ENCODE data around the gene RILPL1. TPM values are rescaled to one million over a fixed set of nuclear protein-coding genes. Genes with fewer than 3 reads are reported as not detected.

The RILPL1 gene
- total and polyA plus RNA-seq, 10 of the 15 experiments (the other 5 are each of a cell fraction or from before 2014, with no cell fraction given): 0.05 to 0.61 (median 0.25) TPM

DNA sequence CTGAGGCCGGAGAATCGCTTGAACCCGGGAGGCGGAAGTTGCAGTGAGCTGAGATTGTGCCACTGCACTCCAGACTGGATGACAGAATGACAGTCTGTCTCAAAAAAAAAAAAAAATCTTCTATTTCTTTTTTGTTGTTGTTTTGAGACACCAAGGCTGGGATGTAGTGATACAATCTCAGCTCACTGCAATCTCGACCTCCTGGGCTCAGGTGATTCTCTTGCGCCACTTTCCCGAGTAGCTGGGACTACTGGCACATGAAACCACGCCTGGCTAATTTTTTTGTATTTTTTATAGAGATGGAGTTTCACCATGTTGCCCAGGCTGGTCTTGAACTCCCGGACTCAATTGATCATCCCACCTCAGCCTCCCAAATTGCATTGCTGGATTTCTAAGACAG, 82.9 kb downstream of the RILPL1 start:
- FAIRE-seq (no peak), DNase-seq (ENCODE audit: low read depth, low spot score) (no peak), ATAC-seq (no peak)
- in situ Hi-C loops (cut with MboI): no loop called here
- H3K9me3 ChIP-seq (replicated peaks; ENCODE audit: control insufficient read depth, insufficient read depth, low read length): no peaks in the 10 kb centered on the region
- BruUV-seq (replicated peaks): no TSS peak
- H2AFZ ChIP-seq (ENCODE audit: control insufficient read depth, low read depth, low read length): no peak overlapping the region
- H3K4me3 ChIP-seq: no peak overlapping the region
- no peaks in the 10 kb centered on the region for H3K27me3 ChIP-seq (replicated peaks in 1 of 2; ENCODE audit: control insufficient read depth in 2 of 2, insufficient read depth in 2 of 2, low read length in 1 of 2)
- no peaks in the 10 kb centered on the region for H3K36me3 ChIP-seq (ENCODE audit: control insufficient read depth in 2 of 2, insufficient read depth in 2 of 2, low read length in 1 of 2)
- peaks cover 5% of the 10 kb centered on the region for H3K4me1 ChIP-seq (ENCODE audit: control insufficient read depth, insufficient read depth, low read length)
- no peak overlapping the region for H3K27ac ChIP-seq (ENCODE audit: control insufficient read depth, insufficient read depth)
- no peak overlapping the region for H3K4me2 ChIP-seq (ENCODE audit: control insufficient read depth, insufficient read depth)
- intact Hi-C loops (cut with micrococcal nuclease; ENCODE audit: unreplicated experiment): no loop called here
- H3K79me2 ChIP-seq (ENCODE audit: control insufficient read depth, insufficient read depth, low read length): no peaks in the 10 kb centered on the region
- H3K9ac ChIP-seq (ENCODE audit: control insufficient read depth, insufficient read depth, low read length): no peak overlapping the region
- POLR2A ChIA-PET: interaction anchor here (0.6 to 2.0 kb wide), 2 partner anchors 9 to 53 kb away, joined by 5 to 9 read pairs; no protein-coding TSS in a partner anchor
- WGBS (ENCODE audit: insufficient coverage, insufficient replicate concordance, low lambda C conversion rate, missing lambda C conversion rate): 96% methylated on average over 9 of the region's 9 CpGs
- no peaks in the 10 kb centered on the region for H4K20me1 ChIP-seq (ENCODE audit: control insufficient read depth, insufficient read depth)
- RAD21 ChIA-PET (ENCODE audit: unreplicated experiment): no interaction called here
- SMC1A ChIA-PET (ENCODE audit: uncharacterized antibody, unreplicated experiment): interaction anchor here (0.6 to 2.1 kb wide), 4 partner anchors 9 to 115 kb away, joined by 4 to 6 read pairs (median 5); no protein-coding TSS in a partner anchor
- CTCF ChIA-PET: interaction anchor here (0.6 kb wide), 1 partner anchor 316 kb away, joined by 3 read pairs; no protein-coding TSS in a partner anchor
- no peak for TF ChIP-seq RBBP5 (conservative IDR thresholded peaks at IDR 0.05)
- TF ChIP-seq ZNF592 (IDR thresholded peaks at IDR 0.05): no peak
- TF ChIP-seq, protein P1, sequence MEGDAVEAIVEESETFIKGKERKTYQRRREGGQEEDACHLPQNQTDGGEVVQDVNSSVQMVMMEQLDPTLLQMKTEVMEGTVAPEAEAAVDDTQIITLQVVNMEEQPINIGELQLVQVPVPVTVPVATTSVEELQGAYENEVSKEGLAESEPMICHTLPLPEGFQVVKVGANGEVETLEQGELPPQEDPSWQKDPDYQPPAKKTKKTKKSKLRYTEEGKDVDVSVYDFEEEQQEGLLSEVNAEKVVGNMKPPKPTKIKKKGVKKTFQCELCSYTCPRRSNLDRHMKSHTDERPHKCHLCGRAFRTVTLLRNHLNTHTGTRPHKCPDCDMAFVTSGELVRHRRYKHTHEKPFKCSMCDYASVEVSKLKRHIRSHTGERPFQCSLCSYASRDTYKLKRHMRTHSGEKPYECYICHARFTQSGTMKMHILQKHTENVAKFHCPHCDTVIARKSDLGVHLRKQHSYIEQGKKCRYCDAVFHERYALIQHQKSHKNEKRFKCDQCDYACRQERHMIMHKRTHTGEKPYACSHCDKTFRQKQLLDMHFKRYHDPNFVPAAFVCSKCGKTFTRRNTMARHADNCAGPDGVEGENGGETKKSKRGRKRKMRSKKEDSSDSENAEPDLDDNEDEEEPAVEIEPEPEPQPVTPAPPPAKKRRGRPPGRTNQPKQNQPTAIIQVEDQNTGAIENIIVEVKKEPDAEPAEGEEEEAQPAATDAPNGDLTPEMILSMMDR (IDR thresholded peaks at IDR 0.05 in 2 of 3, conservative IDR thresholded peaks at IDR 0.05 in 1 of 3; ENCODE audit: control insufficient read depth in 2 of 3, extremely low read depth in 1 of 3, insufficient read depth in 1 of 3, low read depth in 3 of 3, low read length in 3 of 3): no peak
- no peak for TF ChIP-seq RAD51 (IDR thresholded peaks at IDR 0.05)
- TF ChIP-seq CBX3 (IDR thresholded peaks at IDR 0.05; ENCODE audit: borderline replicate concordance, low read depth): no peak
- no peak for TF ChIP-seq POLR2AphosphoS2 (IDR thresholded peaks at IDR 0.05; ENCODE audit: low read depth, low read length)
- TF ChIP-seq STAT3 (IDR thresholded peaks at IDR 0.05; ENCODE audit: low read depth, low read length): no peak

All from GM12878 (cell line).